ENCODE results near the gene ANKFY1. TPM values are rescaled to one million over a fixed set of nuclear protein-coding genes. Genes with fewer than 3 reads are reported as not detected.

The ANKFY1 gene
- total RNA-seq, 1 donor from 2014 or later: 26.6 TPM

- H3K4me3 ChIP-seq (ENCODE audit: low read length in 3 of 3): no peak overlapping the region
- H3K27ac ChIP-seq (ENCODE audit: low read depth, low read length): no peak overlapping the region
- H3K36me3 ChIP-seq (ENCODE audit: control insufficient read depth in 3 of 3, insufficient read depth in 3 of 3, low read length in 3 of 3): peaks cover 27 to 41% (median 39%) of the 10 kb centered on the region in 3 donors
- peaks cover 7 to 16% (median 10%) of the 10 kb centered on the region in 3 donors for H3K4me1 ChIP-seq (ENCODE audit: control insufficient read depth in 3 of 3, insufficient read depth in 3 of 3, low read length in 3 of 3)
- no peaks in the 10 kb centered on the region for H3K9me3 ChIP-seq (ENCODE audit: control insufficient read depth in 3 of 3, low read length in 3 of 3)
- no peaks in the 10 kb centered on the region for H3K27me3 ChIP-seq (ENCODE audit: control insufficient read depth in 3 of 3, insufficient read depth in 3 of 3, low read length in 3 of 3)
- H3K9ac ChIP-seq (ENCODE audit: low read depth in 1 of 3, low read length in 3 of 3): no peak overlapping the region
These were observed 101.5 kb downstream of the ANKFY1 start for GRCh38 chr17:4162321-4162720.

GRCh38 chr17:4161967-4162305, 101.8 kb downstream of the ANKFY1 start:
- Histone ChIP-seq H3K4me3 (ENCODE audit: low read length in 3 of 3) (no peak overlapping the region), H3K27me3 (ENCODE audit: control insufficient read depth in 3 of 3, insufficient read depth in 3 of 3, low read length in 3 of 3) (no peaks in the 10 kb centered on the region), H3K4me1 (ENCODE audit: control insufficient read depth in 3 of 3, insufficient read depth in 3 of 3, low read length in 3 of 3) (peaks cover 7 to 16% (median 10%) of the 10 kb centered on the region in 3 donors), H3K9ac (ENCODE audit: low read depth in 1 of 3, low read length in 3 of 3) (no peak overlapping the region), H3K9me3 (ENCODE audit: control insufficient read depth in 3 of 3, low read length in 3 of 3) (no peaks in the 10 kb centered on the region), H3K27ac (ENCODE audit: low read depth, low read length) (no peak overlapping the region), H3K36me3 (ENCODE audit: control insufficient read depth in 3 of 3, insufficient read depth in 3 of 3, low read length in 3 of 3) (peaks cover 28 to 38% (median 38%) of the 10 kb centered on the region in 3 donors)

GRCh38 chr17:4161192-4161966, 102.4 kb downstream of the ANKFY1 start:
- H3K36me3 ChIP-seq (ENCODE audit: control insufficient read depth in 3 of 3, insufficient read depth in 3 of 3, low read length in 3 of 3): peaks cover 30 to 35% (median 35%) of the 10 kb centered on the region in 3 donors
- no peaks in the 10 kb centered on the region for H3K9me3 ChIP-seq (ENCODE audit: control insufficient read depth in 3 of 3, low read length in 3 of 3)
- no peak overlapping the region for H3K4me3 ChIP-seq (ENCODE audit: low read length in 3 of 3)
- H3K27me3 ChIP-seq (ENCODE audit: control insufficient read depth in 3 of 3, insufficient read depth in 3 of 3, low read length in 3 of 3): no peaks in the 10 kb centered on the region
- peaks cover 7 to 16% (median 10%) of the 10 kb centered on the region in 3 donors for H3K4me1 ChIP-seq (ENCODE audit: control insufficient read depth in 3 of 3, insufficient read depth in 3 of 3, low read length in 3 of 3)
- H3K9ac ChIP-seq (ENCODE audit: low read depth in 1 of 3, low read length in 3 of 3): peak overlapping the region in 1 of 3 donors; percentile 54
- H3K27ac ChIP-seq (ENCODE audit: low read depth, low read length): peak overlapping the region; percentile 46

- peaks cover 7 to 16% (median 10%) of the 10 kb centered on the region in 3 donors for H3K4me1 ChIP-seq (ENCODE audit: control insufficient read depth in 3 of 3, insufficient read depth in 3 of 3, low read length in 3 of 3)
- H3K9ac ChIP-seq (ENCODE audit: low read depth in 1 of 3, low read length in 3 of 3): no peak overlapping the region
- H3K27me3 ChIP-seq (ENCODE audit: control insufficient read depth in 3 of 3, insufficient read depth in 3 of 3, low read length in 3 of 3): no peaks in the 10 kb centered on the region
- H3K4me3 ChIP-seq (ENCODE audit: low read length in 3 of 3): no peak overlapping the region
- H3K27ac ChIP-seq (ENCODE audit: low read depth, low read length): no peak overlapping the region
- H3K9me3 ChIP-seq (ENCODE audit: control insufficient read depth in 3 of 3, low read length in 3 of 3): no peaks in the 10 kb centered on the region
- H3K36me3 ChIP-seq (ENCODE audit: control insufficient read depth in 3 of 3, insufficient read depth in 3 of 3, low read length in 3 of 3): peaks cover 35 to 40% (median 37%) of the 10 kb centered on the region in 3 donors
These were observed 103.4 kb downstream of the ANKFY1 start for GRCh38 chr17:4160294-4160859.

GRCh38 chr17:4159761-4160160, 104.0 kb downstream of the ANKFY1 start:
- Histone ChIP-seq H3K27ac (ENCODE audit: low read depth, low read length) (no peak overlapping the region), H3K4me1 (ENCODE audit: control insufficient read depth in 3 of 3, insufficient read depth in 3 of 3, low read length in 3 of 3) (peaks cover 7 to 16% (median 10%) of the 10 kb centered on the region in 3 donors), H3K27me3 (ENCODE audit: control insufficient read depth in 3 of 3, insufficient read depth in 3 of 3, low read length in 3 of 3) (no peaks in the 10 kb centered on the region), H3K36me3 (ENCODE audit: control insufficient read depth in 3 of 3, insufficient read depth in 3 of 3, low read length in 3 of 3) (peaks cover 35 to 44% (median 40%) of the 10 kb centered on the region in 3 donors), H3K9ac (ENCODE audit: low read depth in 1 of 3, low read length in 3 of 3) (no peak overlapping the region), H3K4me3 (ENCODE audit: low read length in 3 of 3) (no peak overlapping the region), H3K9me3 (ENCODE audit: control insufficient read depth in 3 of 3, low read length in 3 of 3) (no peaks in the 10 kb centered on the region)

GRCh38 chr17:4157618-4158333, 106.0 kb downstream of the ANKFY1 start:
- Histone ChIP-seq H3K27ac (ENCODE audit: low read depth, low read length) (no peak overlapping the region), H3K27me3 (ENCODE audit: control insufficient read depth in 3 of 3, insufficient read depth in 3 of 3, low read length in 3 of 3) (no peaks in the 10 kb centered on the region), H3K4me3 (ENCODE audit: low read length in 3 of 3) (no peak overlapping the region), H3K36me3 (ENCODE audit: control insufficient read depth in 3 of 3, insufficient read depth in 3 of 3, low read length in 3 of 3) (peaks cover 36 to 47% (median 44%) of the 10 kb centered on the region in 3 donors), H3K4me1 (ENCODE audit: control insufficient read depth in 3 of 3, insufficient read depth in 3 of 3, low read length in 3 of 3) (peaks cover 7 to 11% (median 10%) of the 10 kb centered on the region in 3 donors), H3K9me3 (ENCODE audit: control insufficient read depth in 3 of 3, low read length in 3 of 3) (no peaks in the 10 kb centered on the region), H3K9ac (ENCODE audit: low read depth in 1 of 3, low read length in 3 of 3) (no peak overlapping the region)

GRCh38 chr17:4156750-4157381, 106.9 kb downstream of the ANKFY1 start:
- H3K36me3 ChIP-seq (ENCODE audit: control insufficient read depth in 3 of 3, insufficient read depth in 3 of 3, low read length in 3 of 3): peaks cover 42 to 50% (median 49%) of the 10 kb centered on the region in 3 donors
- H3K4me1 ChIP-seq (ENCODE audit: control insufficient read depth in 3 of 3, insufficient read depth in 3 of 3, low read length in 3 of 3): peaks cover 7 to 11% (median 10%) of the 10 kb centered on the region in 3 donors
- no peaks in the 10 kb centered on the region for H3K27me3 ChIP-seq (ENCODE audit: control insufficient read depth in 3 of 3, insufficient read depth in 3 of 3, low read length in 3 of 3)
- no peak overlapping the region for H3K27ac ChIP-seq (ENCODE audit: low read depth, low read length)
- H3K9ac ChIP-seq (ENCODE audit: low read depth in 1 of 3, low read length in 3 of 3): no peak overlapping the region
- H3K4me3 ChIP-seq (ENCODE audit: low read length in 3 of 3): no peak overlapping the region
- H3K9me3 ChIP-seq (ENCODE audit: control insufficient read depth in 3 of 3, low read length in 3 of 3): no peaks in the 10 kb centered on the region

GRCh38 chr17:4155980-4156620, 107.7 kb downstream of the ANKFY1 start:
- H3K4me1 ChIP-seq (ENCODE audit: control insufficient read depth in 3 of 3, insufficient read depth in 3 of 3, low read length in 3 of 3): peaks cover 1 to 3% (median 3%) of the 10 kb centered on the region in 3 donors
- H3K36me3 ChIP-seq (ENCODE audit: control insufficient read depth in 3 of 3, insufficient read depth in 3 of 3, low read length in 3 of 3): peaks cover 41 to 52% (median 51%) of the 10 kb centered on the region in 3 donors
- no peak overlapping the region for H3K27ac ChIP-seq (ENCODE audit: low read depth, low read length)
- no peaks in the 10 kb centered on the region for H3K9me3 ChIP-seq (ENCODE audit: control insufficient read depth in 3 of 3, low read length in 3 of 3)
- no peak overlapping the region for H3K4me3 ChIP-seq (ENCODE audit: low read length in 3 of 3)
- no peak overlapping the region for H3K9ac ChIP-seq (ENCODE audit: low read depth in 1 of 3, low read length in 3 of 3)
- H3K27me3 ChIP-seq (ENCODE audit: control insufficient read depth in 3 of 3, insufficient read depth in 3 of 3, low read length in 3 of 3): no peaks in the 10 kb centered on the region

GRCh38 chr17:4154201-4154600, 109.6 kb downstream of the ANKFY1 start:
- H3K27me3 ChIP-seq (ENCODE audit: control insufficient read depth in 3 of 3, insufficient read depth in 3 of 3, low read length in 3 of 3): no peaks in the 10 kb centered on the region
- peaks cover 43 to 61% (median 61%) of the 10 kb centered on the region in 3 donors for H3K36me3 ChIP-seq (ENCODE audit: control insufficient read depth in 3 of 3, insufficient read depth in 3 of 3, low read length in 3 of 3)
- H3K9me3 ChIP-seq (ENCODE audit: control insufficient read depth in 3 of 3, low read length in 3 of 3): no peaks in the 10 kb centered on the region
- H3K4me3 ChIP-seq (ENCODE audit: low read length in 3 of 3): no peak overlapping the region
- no peaks in the 10 kb centered on the region for H3K4me1 ChIP-seq (ENCODE audit: control insufficient read depth in 3 of 3, insufficient read depth in 3 of 3, low read length in 3 of 3)
- no peak overlapping the region for H3K27ac ChIP-seq (ENCODE audit: low read depth, low read length)
- no peak overlapping the region for H3K9ac ChIP-seq (ENCODE audit: low read depth in 1 of 3, low read length in 3 of 3)
